ENCODE data around the gene NFIA. TPM values are rescaled to one million over a fixed set of nuclear protein-coding genes. Genes with fewer than 3 reads are reported as not detected.
A peak's percentile ranks its signal among the peaks of the same experiment; 100 is the strongest.
"Not testable (repeated sequence)": the region's sequence is repeated elsewhere in the genome, so short reads cannot be mapped to it uniquely, and the experiment has no call there.

The NFIA gene
- total RNA-seq, 1 experiment from 2014 or later, result 20.9 TPM

- H3K9me3 ChIP-seq (ENCODE audit: control insufficient read depth, insufficient read depth, low read depth, low read length), result no peaks in the 10 kb centered on the region
- no TSS peak for BruUV-seq (replicated peaks)
- H3K4me3 ChIP-seq (ENCODE audit: low read depth in 2 of 2, low read length in 2 of 2), result no peak overlapping the region
- ChIA-PET CTCF (interaction anchor here (0.6 to 0.7 kb wide), 2 partner anchors 17 to 898 kb away, joined by 3 to 5 read pairs; no protein-coding TSS in a partner anchor), POLR2A (interaction anchor here (0.6 kb wide), 1 partner anchor 19 kb away, joined by 5 read pairs; no protein-coding TSS in a partner anchor)
- intact Hi-C loops (cut with micrococcal nuclease; ENCODE audit: unreplicated experiment), result loop anchor here (5.0 to 10.0 kb wide), 2 partner anchors 279 to 396 kb away; no protein-coding TSS in a partner anchor
- peaks cover 32% of the 10 kb centered on the region for H3K4me1 ChIP-seq (ENCODE audit: control insufficient read depth, insufficient read depth, low read length)
- H3K36me3 ChIP-seq (ENCODE audit: control insufficient read depth, insufficient read depth, low read length), result no peaks in the 10 kb centered on the region
- in situ Hi-C loops (cut with HindIII; ENCODE audit: low pct_unique_long_range_greater_than_20kb, low sequenced_read_pairs), result no loop called here
- ATAC-seq (no peak), DNase-seq (ENCODE audit: low read depth, low spot score) (no peak)
- no peak for TF ChIP-seq TCF7L2 (IDR thresholded peaks at IDR 0.05; ENCODE audit: low read depth, low read length)
- no peak for TF ChIP-seq REST (IDR thresholded peaks at IDR 0.05; ENCODE audit: insufficient read depth in 1 of 2, low read depth in 2 of 2, low read length in 1 of 2)
- no peak for TF ChIP-seq CTCF (IDR thresholded peaks at IDR 0.05)
- no peak for TF ChIP-seq SIN3A (IDR thresholded peaks at IDR 0.05; ENCODE audit: borderline replicate concordance, insufficient read depth, low read depth, low read length)
- TF ChIP-seq POLR2AphosphoS5 (IDR thresholded peaks at IDR 0.05; ENCODE audit: low read depth, low read length), result no peak
- no peak overlapping the region for H3K27ac ChIP-seq (ENCODE audit: low read length)
- H3K27me3 ChIP-seq (ENCODE audit: control insufficient read depth, insufficient read depth, low read length), result no peaks in the 10 kb centered on the region
These were observed 23.7 kb upstream of the NFIA start for GRCh38 chr1:61058483-61059245.

GRCh38 chr1:61061601-61062000 is 20.8 kb upstream of the NFIA start:
- BruUV-seq (replicated peaks); H3K36me3 ChIP-seq (ENCODE audit: control insufficient read depth, insufficient read depth, low read length); ATAC-seq; in situ Hi-C loops (cut with HindIII; ENCODE audit: low pct_unique_long_range_greater_than_20kb, low sequenced_read_pairs); POLR2A ChIA-PET; H3K4me1 ChIP-seq (ENCODE audit: control insufficient read depth, insufficient read depth, low read length); CTCF ChIA-PET; H3K9me3 ChIP-seq (ENCODE audit: control insufficient read depth, insufficient read depth, low read depth, low read length); DNase-seq (ENCODE audit: low read depth, low spot score); intact Hi-C loops (cut with micrococcal nuclease; ENCODE audit: unreplicated experiment); H3K27ac ChIP-seq (ENCODE audit: low read length); H3K4me3 ChIP-seq (ENCODE audit: low read depth in 2 of 2, low read length in 2 of 2); H3K27me3 ChIP-seq (ENCODE audit: control insufficient read depth, insufficient read depth, low read length): not testable (repeated sequence)
- TF ChIP-seq CTCF (IDR thresholded peaks at IDR 0.05), result peak; percentile 30

Measured in Panc1 (cell line).